ENCODE measurements around the gene QSOX2. TPM values are rescaled to one million over a fixed set of nuclear protein-coding genes. Genes with fewer than 3 reads are reported as not detected.

Gene QSOX2
- total RNA-seq, 1 donor from 2014 or later, result 3.1 TPM

- no peak for DNase-seq (ENCODE audit: low spot score)
These were observed 21.6 kb downstream of the QSOX2 start for GRCh38 chr9:136223871-136224640.

GRCh38 chr9:136222906-136223285 lies 22.7 kb downstream of the QSOX2 start:
- no peak for DNase-seq (ENCODE audit: low spot score)

GRCh38 chr9:136222166-136222905 lies 23.3 kb downstream of the QSOX2 start:
- no peak for DNase-seq (ENCODE audit: low spot score)

- DNase-seq (ENCODE audit: low spot score), result no peak
These were observed 25.4 kb downstream of the QSOX2 start for GRCh38 chr9:136220017-136220729.

GRCh38 chr9:136219276-136219675 lies 26.3 kb downstream of the QSOX2 start:
- DNase-seq (ENCODE audit: low spot score), result peak; percentile 94

- no peak for DNase-seq (ENCODE audit: low spot score)
These were observed 26.9 kb downstream of the QSOX2 start for GRCh38 chr9:136218673-136219072.

GRCh38 chr9:136218271-136218670 lies 27.3 kb downstream of the QSOX2 start:
- no peak for DNase-seq (ENCODE audit: low spot score)

- no peak for DNase-seq (ENCODE audit: low spot score)
These were observed 28.9 kb downstream of the QSOX2 start for GRCh38 chr9:136216541-136217244.

GRCh38 chr9:136213733-136214132 lies 31.9 kb downstream of the QSOX2 start:
- no peak for DNase-seq (ENCODE audit: low spot score)

GRCh38 chr9:136212345-136212950 lies 33.2 kb downstream of the QSOX2 start:
- no peak for DNase-seq (ENCODE audit: low spot score)

GRCh38 chr9:136211441-136212344 lies 33.9 kb downstream of the QSOX2 start:
- no peak for DNase-seq (ENCODE audit: low spot score)

GRCh38 chr9:136211006-136211405 lies 34.6 kb downstream of the QSOX2 start:
- DNase-seq (ENCODE audit: low spot score), result no peak

GRCh38 chr9:136210276-136210675 lies 35.3 kb downstream of the QSOX2 start:
- DNase-seq (ENCODE audit: low spot score), result no peak

GRCh38 chr9:136209786-136210185 lies 35.8 kb downstream of the QSOX2 start:
- DNase-seq (ENCODE audit: low spot score), result no peak

- no peak for DNase-seq (ENCODE audit: low spot score)
These were observed 36.4 kb downstream of the QSOX2 start for GRCh38 chr9:136209232-136209631.

GRCh38 chr9:136208675-136209074 lies 36.9 kb downstream of the QSOX2 start:
- DNase-seq (ENCODE audit: low spot score), result no peak

- DNase-seq (ENCODE audit: low spot score), result no peak
These were observed 38.0 kb downstream of the QSOX2 start for GRCh38 chr9:136207616-136208015.

GRCh38 chr9:136206602-136207275 lies 38.9 kb downstream of the QSOX2 start:
- DNase-seq (ENCODE audit: low spot score), result no peak

- DNase-seq (ENCODE audit: low spot score), result no peak
These were observed 40.0 kb downstream of the QSOX2 start for GRCh38 chr9:136205707-136205992.
